Liver (tissue), 9 donors: ENCODE measurements around the gene CTDSP2. TPM values are rescaled to one million over a fixed set of nuclear protein-coding genes. Genes with fewer than 3 reads are reported as not detected.

ENCODE experiments used
- DNase-seq: peaks from one replicate; pipeline ENCODE4 v3.0.0-alpha.2; 2017; ENCODE audit warnings: low spot score
- H3K27ac ChIP-seq, 2 donors: one replicate each; pipeline ENCODE4 v1.7.0; 2013; ENCODE audit warnings: inconsistent platforms in 2 of 2, low read length in 2 of 2, control low read depth in 1 of 2, low read depth in 1 of 2, mild to moderate bottlenecking in 1 of 2
- H3K27me3 ChIP-seq, 4 donors: one replicate each; pipeline versions ENCODE4 v1.6.1 to v1.7.0; 2013; ENCODE audit warnings: low read length in 3 of 4, inconsistent platforms in 1 of 4, mild to moderate bottlenecking in 1 of 4, moderate library complexity in 1 of 4; ENCODE audit not compliant: control insufficient read depth in 4 of 4, insufficient read depth in 4 of 4
- H3K36me3 ChIP-seq, 4 donors: one replicate each; pipeline versions ENCODE4 v1.6.1 to v1.7.0; 2013; ENCODE audit warnings: low read length in 3 of 4, mild to moderate bottlenecking in 3 of 4, low read depth in 1 of 4, moderate library complexity in 1 of 4; ENCODE audit not compliant: control insufficient read depth in 4 of 4, insufficient read depth in 3 of 4
- H3K4me1 ChIP-seq, 4 donors: one replicate each; pipeline versions ENCODE4 v1.6.1 to v1.7.0; 2013; ENCODE audit warnings: low read length in 3 of 4, mild to moderate bottlenecking in 3 of 4, moderate library complexity in 1 of 4; ENCODE audit not compliant: control insufficient read depth in 4 of 4, insufficient read depth in 4 of 4
- H3K4me3 ChIP-seq, 3 donors: one replicate each; pipeline versions ENCODE4 v1.6.1 to v1.7.0; 2013; ENCODE audit warnings: low read length in 3 of 3, control low read depth in 1 of 3, low read depth in 1 of 3, mild to moderate bottlenecking in 1 of 3
- H3K9ac ChIP-seq, 2 donors: one replicate each; pipeline ENCODE4 v1.7.0; 2013; ENCODE audit warnings: low read length in 2 of 2, mild to moderate bottlenecking in 2 of 2, moderate library complexity in 2 of 2, control low read depth in 1 of 2, low read depth in 1 of 2
- H3K9me3 ChIP-seq, 4 donors: one replicate each; pipeline versions ENCODE4 v1.6.1 to v1.7.0; 2013; ENCODE audit warnings: low read length in 3 of 4; ENCODE audit not compliant: control insufficient read depth in 4 of 4
- EGR1 ChIP-seq, 2 donors: IDR thresholded peaks; 2 replicates each; pipeline ENCODE4 v1.6.1; 2016 to 2018; ENCODE audit warnings: antibody characterized with exemption in 2 of 2, low read depth in 2 of 2
- FOXA1 ChIP-seq: IDR thresholded peaks from 2 replicates; pipeline ENCODE4 v1.6.1; 2016; ENCODE audit warnings: antibody characterized with exemption
- FOXA2 ChIP-seq: IDR thresholded peaks from 2 replicates; pipeline ENCODE4 v1.6.1; 2016; ENCODE audit warnings: antibody characterized with exemption
- GABPA ChIP-seq, 2 donors: IDR thresholded peaks in 1 of 2; conservative IDR thresholded peaks in 1 of 2; 2 replicates each; pipeline ENCODE4 v1.6.1; 2016; ENCODE audit warnings: antibody characterized with exemption in 2 of 2, mild to moderate bottlenecking in 1 of 2, moderate library complexity in 1 of 2
- HNF4A ChIP-seq, 2 donors: conservative IDR thresholded peaks; 2 replicates each; pipeline ENCODE4 v1.6.1; 2016; ENCODE audit warnings: antibody characterized with exemption in 2 of 2, mild to moderate bottlenecking in 2 of 2
- HNF4G ChIP-seq: IDR thresholded peaks from 2 replicates; pipeline ENCODE4 v1.6.1; 2016; ENCODE audit warnings: antibody characterized with exemption
- JUND ChIP-seq, 2 donors: IDR thresholded peaks; 2 replicates each; pipeline ENCODE4 v1.6.1; 2016; ENCODE audit warnings: antibody characterized with exemption in 2 of 2
- MAX ChIP-seq: IDR thresholded peaks from 2 replicates; pipeline ENCODE4 v1.6.1; 2016; ENCODE audit warnings: antibody characterized with exemption
- NR2F2 ChIP-seq: IDR thresholded peaks from 2 replicates; pipeline ENCODE4 v1.6.1; 2016; ENCODE audit warnings: antibody characterized with exemption
- RAD21 ChIP-seq, 2 donors: IDR thresholded peaks; 2 replicates each; pipeline ENCODE4 v1.6.1; 2016; ENCODE audit warnings: antibody characterized with exemption in 2 of 2, mild to moderate bottlenecking in 2 of 2
- REST ChIP-seq: IDR thresholded peaks from 2 replicates; pipeline ENCODE4 v1.6.1; 2016; ENCODE audit warnings: antibody characterized with exemption, mild to moderate bottlenecking
- SP1 ChIP-seq: IDR thresholded peaks from 2 replicates; pipeline ENCODE4 v1.6.1; 2018; ENCODE audit warnings: antibody characterized with exemption, mild to moderate bottlenecking
- TAF1 ChIP-seq: conservative IDR thresholded peaks from 2 replicates; pipeline ENCODE4 v1.6.1; 2016; ENCODE audit warnings: antibody characterized with exemption, mild to moderate bottlenecking
- YY1 ChIP-seq: IDR thresholded peaks from 2 replicates; pipeline ENCODE4 v1.6.1; 2016; ENCODE audit warnings: antibody characterized with exemption, mild to moderate bottlenecking
- ZBTB33 ChIP-seq: IDR thresholded peaks from 2 replicates; pipeline ENCODE4 v1.6.1; 2016; ENCODE audit warnings: antibody characterized with exemption
- WGBS: extraction: QIAGEN DNeasy Blood & Tissue Kit; methylation state at CpG from one replicate; pipeline ENCODE4 v1.1.7; 2013; 5-methylcytosine and 5-hydroxymethylcytosine counted together
- polyA plus RNA-seq, 2 donors: library from polyadenylated mRNA; stranded (reverse) in 1 of 2; unstranded in 1 of 2; fragments of 200-250 nt in 1 of 2; fragments of >200 nt in 1 of 2; fragmentation: Nextera tagmentation in 1 of 2; extraction: Ambion mirVana in 1 of 2; gene quantifications; one replicate each; pipeline versions ENCODE4 v1.2.1 to v1.2.3, GENCODE V29; 2013 to 2015
- total RNA-seq, 2 donors: library from RNA; depleted of rRNA; stranded (reverse); fragments of >200 nt; gene quantifications; one replicate each; pipeline ENCODE4 v1.2.3, GENCODE V29; 2014
- donor health status: healthy.
- donor health status: healthy.
- donor health status: healthy.
- donor health status: healthy.
- donor health status: healthy.

CTDSP2 gene
- total and polyA plus RNA-seq, 4 donors, result 20.1 to 60.9 (median 43.7) TPM

GRCh38 chr12:57838594-57839302 lies 7.8 kb downstream of the CTDSP2 start:
- DNase-seq, result no peak
- H3K9me3 ChIP-seq, result no peaks in the 10 kb centered on the region
- no peaks in the 10 kb centered on the region for H3K27me3 ChIP-seq
- WGBS, result 56% methylated on average over 8 of the region's 8 CpGs
- no peak overlapping the region for H3K4me3 ChIP-seq
- no peak overlapping the region for H3K9ac ChIP-seq
- H3K36me3 ChIP-seq, result no peaks in the 10 kb centered on the region
- no peak for TF ChIP-seq TAF1
- TF ChIP-seq GABPA (IDR thresholded peaks at IDR 0.05 in 1 of 2, conservative IDR thresholded peaks at IDR 0.05 in 1 of 2), result peak in 1 of 2 donors; percentile 18
- no peak for TF ChIP-seq SP1
- no peak for TF ChIP-seq REST
- peaks cover 44 to 98% (median 93%) of the 10 kb centered on the region in 4 donors for H3K4me1 ChIP-seq
- H3K27ac ChIP-seq, result peak overlapping the region in 1 of 2 donors; percentile 29

- peak overlapping the region; percentile 23 to 29 for H3K27ac ChIP-seq
- no peak overlapping the region for H3K4me3 ChIP-seq
- H3K4me1 ChIP-seq, result peaks cover 43 to 98% (median 92%) of the 10 kb centered on the region in 4 donors
- no peak for TF ChIP-seq NR2F2
- no peak for TF ChIP-seq REST
- TF ChIP-seq YY1, result no peak
- no peak for TF ChIP-seq FOXA1
- TF ChIP-seq EGR1 (IDR thresholded peaks at IDR 0.05; ENCODE audit: low read depth in 2 of 2), result no peak
- no peak for TF ChIP-seq HNF4G
- TF ChIP-seq JUND (IDR thresholded peaks at IDR 0.05), result no peak
- TF ChIP-seq MAX, result no peak
- TF ChIP-seq GABPA (IDR thresholded peaks at IDR 0.05 in 1 of 2, conservative IDR thresholded peaks at IDR 0.05 in 1 of 2), result no peak
- no peak for TF ChIP-seq FOXA2
- TF ChIP-seq RAD21 (IDR thresholded peaks at IDR 0.05), result no peak
- no peak for TF ChIP-seq ZBTB33
- no peak for TF ChIP-seq TAF1
- no peak for TF ChIP-seq HNF4A (conservative IDR thresholded peaks at IDR 0.05)
- no peaks in the 10 kb centered on the region for H3K27me3 ChIP-seq
- WGBS, result 24% methylated on average over 5 of the region's 5 CpGs
- no peak for DNase-seq
- H3K36me3 ChIP-seq, result no peaks in the 10 kb centered on the region
- no peak overlapping the region for H3K9ac ChIP-seq
- no peaks in the 10 kb centered on the region for H3K9me3 ChIP-seq
Observed at GRCh38 chr12:57837864-57838562, 8.5 kb downstream of the CTDSP2 start.
